ENCODE measurements around the gene TOPBP1. TPM values are rescaled to one million over a fixed set of nuclear protein-coding genes. Genes with fewer than 3 reads are reported as not detected.
A peak's percentile ranks its signal among the peaks of the same experiment; 100 is the strongest.

The TOPBP1 gene
- total RNA-seq, 1 experiment from 2014 or later: 51.5 TPM

DNA sequence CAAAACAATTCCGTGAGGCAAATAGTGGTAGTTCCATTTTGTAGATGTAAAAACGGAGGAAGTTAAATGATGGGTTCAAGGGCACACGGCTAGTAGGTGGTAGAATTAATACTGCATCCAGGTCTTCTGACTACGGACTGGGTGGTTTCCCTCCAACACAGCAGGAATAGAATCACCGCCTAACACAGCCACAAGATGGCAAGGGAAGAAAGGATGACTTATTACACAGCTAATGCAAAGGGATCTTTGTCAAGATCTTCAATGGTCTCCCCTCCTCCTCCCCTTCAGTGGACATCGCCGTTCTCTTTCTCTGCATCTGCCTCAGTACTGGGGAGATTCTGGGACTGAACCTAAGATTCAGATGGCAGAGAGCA lies 524 bp upstream of the TOPBP1 start:
- no peak overlapping the region for H2AK5ac ChIP-seq (ENCODE audit: insufficient read length, low read length)
- WGBS (ENCODE audit: extremely low coverage, insufficient read length, low lambda C conversion rate): no CpG with 5 or more reads among the region's 7 CpGs
- no peak overlapping the region for H2BK20ac ChIP-seq (ENCODE audit: low read depth, low read length, poor library complexity, severe bottlenecking)
- no peak overlapping the region for H3K27ac ChIP-seq (ENCODE audit: insufficient read length, low read depth, low read length)
- no peak overlapping the region for H2BK120ac ChIP-seq (ENCODE audit: low read depth, low read length, poor library complexity, severe bottlenecking)
- no peak overlapping the region for H3K56ac ChIP-seq (ENCODE audit: insufficient read length, low read depth, low read length)
- H3K9me3 Mint-ChIP-seq: no peaks in the 10 kb centered on the region
- no peak overlapping the region for H3K23ac ChIP-seq (ENCODE audit: insufficient read length, low read depth, low read length)
- peaks cover 2% of the 10 kb centered on the region; the same call in 1 of the 2 replicates for H3K79me2 ChIP-seq (ENCODE audit: insufficient read depth, low read length)
- no peak overlapping the region for H4K91ac ChIP-seq (ENCODE audit: insufficient read length, low read depth, low read length)
- peak; percentile 26 for DNase-seq
- peak overlapping the region; percentile 90 to 97 (median 96); a peak in 5 of 7 replicates for H3K27ac Mint-ChIP-seq
- H3K27me3 ChIP-seq (ENCODE audit: insufficient read depth, low read length): no peaks in the 10 kb centered on the region
- peak overlapping the region; percentile 91 to 92 for H3K4me3 Mint-ChIP-seq
- H4K5ac ChIP-seq (ENCODE audit: insufficient read length, low read depth, low read length): no peak overlapping the region
- peak overlapping the region; percentile 20 for H3K9ac ChIP-seq (ENCODE audit: extremely low read depth, insufficient read length, low read length)
- no peak overlapping the region for H3K18ac ChIP-seq (ENCODE audit: insufficient read length, low read depth, low read length)
- H3K4me1 ChIP-seq (ENCODE audit: insufficient read depth, low read length): no peaks in the 10 kb centered on the region; the same call in 1 of the 2 replicates
- H2BK15ac ChIP-seq (ENCODE audit: low read depth, low read length): no peak overlapping the region
- TF ChIP-seq, protein P1, sequence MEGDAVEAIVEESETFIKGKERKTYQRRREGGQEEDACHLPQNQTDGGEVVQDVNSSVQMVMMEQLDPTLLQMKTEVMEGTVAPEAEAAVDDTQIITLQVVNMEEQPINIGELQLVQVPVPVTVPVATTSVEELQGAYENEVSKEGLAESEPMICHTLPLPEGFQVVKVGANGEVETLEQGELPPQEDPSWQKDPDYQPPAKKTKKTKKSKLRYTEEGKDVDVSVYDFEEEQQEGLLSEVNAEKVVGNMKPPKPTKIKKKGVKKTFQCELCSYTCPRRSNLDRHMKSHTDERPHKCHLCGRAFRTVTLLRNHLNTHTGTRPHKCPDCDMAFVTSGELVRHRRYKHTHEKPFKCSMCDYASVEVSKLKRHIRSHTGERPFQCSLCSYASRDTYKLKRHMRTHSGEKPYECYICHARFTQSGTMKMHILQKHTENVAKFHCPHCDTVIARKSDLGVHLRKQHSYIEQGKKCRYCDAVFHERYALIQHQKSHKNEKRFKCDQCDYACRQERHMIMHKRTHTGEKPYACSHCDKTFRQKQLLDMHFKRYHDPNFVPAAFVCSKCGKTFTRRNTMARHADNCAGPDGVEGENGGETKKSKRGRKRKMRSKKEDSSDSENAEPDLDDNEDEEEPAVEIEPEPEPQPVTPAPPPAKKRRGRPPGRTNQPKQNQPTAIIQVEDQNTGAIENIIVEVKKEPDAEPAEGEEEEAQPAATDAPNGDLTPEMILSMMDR (conservative IDR thresholded peaks at IDR 0.05): peak; percentile 22; the same call in 2 of the 3 replicates
- peak overlapping the region; percentile 93 for H3K4me2 ChIP-seq (ENCODE audit: insufficient read depth, insufficient read length, low read length)
- no peak overlapping the region for H4K8ac ChIP-seq (replicated peaks; ENCODE audit: insufficient read length, low read depth, low read length)
- H3K14ac ChIP-seq (ENCODE audit: insufficient read depth, low read length): no peak overlapping the region
- H3K27me3 Mint-ChIP-seq (ENCODE audit: low read depth): no peaks in the 10 kb centered on the region
- no peaks in the 10 kb centered on the region for H3K9me3 ChIP-seq (ENCODE audit: control insufficient read depth, low read depth, low read length)
- peaks cover 0 to 25% (median 23%) of the 10 kb centered on the region in 3 experiments; a peak in 6 of 7 replicates for H3K36me3 Mint-ChIP-seq (ENCODE audit: insufficient read depth in 1 of 3, low read depth in 3 of 3)
- H3T11ph ChIP-seq (ENCODE audit: low read length): no peak overlapping the region
- no peak overlapping the region for H3K4ac ChIP-seq (ENCODE audit: low read depth, low read length)
- H3K23me2 ChIP-seq (ENCODE audit: insufficient read length, low read depth, low read length, poor library complexity, severe bottlenecking): peaks cover 3% of the 10 kb centered on the region
- H3K4me1 Mint-ChIP-seq: peaks cover 23 to 30% of the 10 kb centered on the region in 2 experiments
- no peaks in the 10 kb centered on the region for H4K20me1 ChIP-seq (ENCODE audit: control insufficient read depth, insufficient read depth, insufficient read length)
- no peak overlapping the region for H2AFZ ChIP-seq (ENCODE audit: low read length)
- no peak overlapping the region for H2BK5ac ChIP-seq (ENCODE audit: insufficient read length, low read length)
- H2BK12ac ChIP-seq (ENCODE audit: insufficient read length, low read depth, low read length): no peak overlapping the region
- H3K79me1 ChIP-seq (ENCODE audit: insufficient read depth, low read depth, low read length, poor library complexity, severe bottlenecking): no peaks in the 10 kb centered on the region

Measured in H9 (cell line).